ENCODE measurements around the gene BCAN. TPM values are rescaled to one million over a fixed set of nuclear protein-coding genes. Genes with fewer than 3 reads are reported as not detected.

Gene BCAN
- total and polyA plus RNA-seq, 2 of the 8 experiments (the other 6 are each of a cell fraction or from before 2014, with no cell fraction given): 4.5 to 24.0 TPM

- TF ChIP-seq ATF2 (IDR thresholded peaks at IDR 0.05; ENCODE audit: low read length) (no peak), ZNF274 (IDR thresholded peaks at IDR 0.05; ENCODE audit: borderline replicate concordance, extremely low read depth, low read length) (no peak), EZH2 (IDR thresholded peaks at IDR 0.05; ENCODE audit: low read depth, low read length, severe bottlenecking) (peak; percentile 21), E2F6 (IDR thresholded peaks at IDR 0.05) (peak; percentile 99), BCL11A (IDR thresholded peaks at IDR 0.05; ENCODE audit: low read depth in 2 of 2, low read length in 2 of 2) (no peak), ATF3 (IDR thresholded peaks at IDR 0.05; ENCODE audit: insufficient read depth, low read depth, low read length) (no peak), MAX (IDR thresholded peaks at IDR 0.05) (peak; percentile 95), CBX5 (IDR thresholded peaks at IDR 0.05; ENCODE audit: low read depth, low read length) (no peak), RFX5 (IDR thresholded peaks at IDR 0.05; ENCODE audit: borderline replicate concordance, low read depth, low read length) (no peak), TCF12 (IDR thresholded peaks at IDR 0.05; ENCODE audit: low read depth, low read length) (no peak), SP1 (IDR thresholded peaks at IDR 0.05; ENCODE audit: low read depth, low read length) (peak; percentile 83), RAD21 (IDR thresholded peaks at IDR 0.05 in 1 of 2, conservative IDR thresholded peaks at IDR 0.05 in 1 of 2; ENCODE audit: low read depth in 2 of 2, low read length in 2 of 2) (no peak), KDM1A (IDR thresholded peaks at IDR 0.05; ENCODE audit: borderline replicate concordance, low read length) (no peak), NRF1 (IDR thresholded peaks at IDR 0.05; ENCODE audit: low read depth, low read length) (no peak), TAF1 (IDR thresholded peaks at IDR 0.05; ENCODE audit: low read depth, low read length) (peak; percentile 95), EGR1 (IDR thresholded peaks at IDR 0.05; ENCODE audit: borderline replicate concordance, low read depth, low read length) (no peak), RXRA (IDR thresholded peaks at IDR 0.05; ENCODE audit: insufficient read depth, low read depth, low read length) (no peak), CBX8 (IDR thresholded peaks at IDR 0.05; ENCODE audit: borderline replicate concordance, low read depth, low read length) (no peak), CTBP2 (IDR thresholded peaks at IDR 0.05; ENCODE audit: borderline replicate concordance, insufficient read depth, insufficient read length, low read length) (no peak), HDAC6 (IDR thresholded peaks at IDR 0.05; ENCODE audit: low read depth, low read length) (no peak), SP4 (IDR thresholded peaks at IDR 0.05; ENCODE audit: low read length) (0 out of 2 replicates have a peak, but pooled peaks have one; percentile 17)
Observed at GRCh38 chr1:156676820-156677615, 35.1 kb downstream of the BCAN start, which contains the start of gene NES (continued).

Measured in H1 (cell line).